Fibroblast of lung (primary cell): ENCODE measurements around the gene MAD2L1. TPM values are rescaled to one million over a fixed set of nuclear protein-coding genes. Genes with fewer than 3 reads are reported as not detected.

Source experiments
- DNase-seq, 2 donors: peaks; one replicate each; pipeline versions ENCODE4 v3.0.0 to v3.0.0-alpha.2; 2010; ENCODE audit warnings: low read depth in 2 of 2
- H2AFZ ChIP-seq: 2 replicates; pipeline ENCODE4 v1.5.1; 2012; ENCODE audit warnings: low read length, control low read depth, inconsistent platforms
- H3K27ac ChIP-seq: 2 replicates; pipeline ENCODE4 v1.5.1; 2011; ENCODE audit warnings: low read length, control low read depth; ENCODE audit not compliant: insufficient read depth
- H3K27me3 ChIP-seq: 2 replicates; pipeline ENCODE4 v1.5.1; 2011; ENCODE audit warnings: mild to moderate bottlenecking, low read length; ENCODE audit not compliant: control insufficient read depth, insufficient read depth
- H3K36me3 ChIP-seq: 2 replicates; pipeline ENCODE4 v1.5.1; 2011; ENCODE audit warnings: low read length; ENCODE audit not compliant: control insufficient read depth, insufficient read depth
- H3K4me1 ChIP-seq: 2 replicates; pipeline ENCODE4 v1.5.1; 2011; ENCODE audit warnings: low read length; ENCODE audit not compliant: control insufficient read depth, insufficient read depth; ENCODE audit errors: extremely low read depth
- H3K4me2 ChIP-seq: 2 replicates; pipeline ENCODE4 v1.5.1; 2011; ENCODE audit warnings: low read length, control low read depth; ENCODE audit not compliant: insufficient read depth; ENCODE audit errors: extremely low read depth
- H3K4me3 ChIP-seq, 4 experiments: fragments of 200-600 bp in 1 of 4; sonication (generic) in 1 of 4; replicated peaks in 1 of 4; 2 replicates each; pipeline ENCODE4 v1.5.1; 2011 to 2016; ENCODE audit warnings: low read length in 4 of 4, low read depth in 3 of 4, mild to moderate bottlenecking in 3 of 4, control low read depth in 2 of 4, inconsistent platforms in 1 of 4, mixed read lengths in 1 of 4; ENCODE audit not compliant: insufficient read depth in 1 of 4; ENCODE audit errors: control extremely low read depth in 1 of 4
- H3K79me2 ChIP-seq: 2 replicates; pipeline ENCODE4 v1.5.1; 2012; ENCODE audit warnings: mild to moderate bottlenecking, low read length, inconsistent platforms; ENCODE audit not compliant: control insufficient read depth, insufficient read depth
- H3K9ac ChIP-seq: 2 replicates; pipeline ENCODE4 v1.5.1; 2011; ENCODE audit warnings: mild to moderate bottlenecking, low read length, control low read depth; ENCODE audit not compliant: insufficient read depth
- H3K9me3 ChIP-seq: 2 replicates; pipeline ENCODE4 v1.5.1; 2012; ENCODE audit warnings: low read depth, low read length; ENCODE audit not compliant: control insufficient read depth, insufficient read depth
- H4K20me1 ChIP-seq: 2 replicates; pipeline ENCODE4 v1.5.1; 2011; ENCODE audit warnings: low read length; ENCODE audit not compliant: control insufficient read depth, insufficient read depth; ENCODE audit errors: extremely low read depth
- CTCF ChIP-seq, 2 donors: IDR thresholded peaks in 1 of 2; conservative IDR thresholded peaks in 1 of 2; 1 replicate in 1 of 2; 2 replicates in 1 of 2; pipeline ENCODE4 v1.5.1; 2011 to 2012; ENCODE audit warnings: low read length in 2 of 2, control low read depth in 1 of 2, inconsistent platforms in 1 of 2, low read depth in 1 of 2, mild to moderate bottlenecking in 1 of 2
- EZH2 ChIP-seq: IDR thresholded peaks from 2 replicates; pipeline ENCODE4 v1.5.1; 2012; ENCODE audit warnings: low read length, control low read depth, mild to moderate bottlenecking; ENCODE audit errors: missing control alignments
- polyA plus RNA-seq, 2 donors: library from polyadenylated mRNA; depleted of rRNA in 1 of 2; stranded (reverse) in 1 of 2; unstranded in 1 of 2; fragments of >200 nt; gene quantifications; 2 replicates each; pipeline ENCODE4 v1.2.1, GENCODE V29; 2011 to 2012; ENCODE audit warnings: missing spikeins in 1 of 2
- total RNA-seq: library from RNA; depleted of rRNA; stranded (reverse); fragments of >200 nt; gene quantifications from 2 replicates; pipeline ENCODE4 v1.2.1, GENCODE V29; 2014

Gene MAD2L1
- total and polyA plus RNA-seq, 2 donors (not counting 1 experiment from before 2014, with no cell fraction given) = 10.6 to 12.8 TPM

DNA sequence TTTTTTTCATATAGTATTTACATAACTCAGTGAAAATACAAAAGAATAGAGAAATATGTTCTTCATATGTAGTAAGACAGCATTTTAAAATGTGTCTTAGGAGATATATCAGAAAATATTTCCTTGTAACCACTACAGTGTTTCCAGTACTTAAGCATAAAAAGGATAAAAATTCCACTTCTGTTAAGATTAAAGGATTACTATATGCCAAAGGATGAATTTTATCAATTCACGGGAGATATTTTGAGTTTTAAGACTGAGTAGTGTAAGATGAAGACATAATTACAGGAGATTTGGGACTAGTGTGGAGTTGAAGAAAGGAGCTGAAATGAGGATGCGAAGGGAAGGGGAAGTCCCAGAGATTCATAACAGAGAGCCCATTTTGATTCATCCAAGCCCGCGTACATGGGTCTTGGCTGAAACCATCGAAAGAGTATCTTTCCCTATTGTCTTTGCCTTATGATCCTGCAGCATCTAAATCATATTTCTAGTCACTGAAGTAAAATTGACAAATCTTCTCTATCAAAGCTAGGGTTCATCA is 58.7 kb downstream of the MAD2L1 start:
- no peak for DNase-seq
- H3K4me2 ChIP-seq = no peak overlapping the region
- no peaks in the 10 kb centered on the region for H3K27me3 ChIP-seq
- H3K27ac ChIP-seq = no peak overlapping the region
- peaks cover 9% of the 10 kb centered on the region for H3K4me1 ChIP-seq
- H2AFZ ChIP-seq = no peak overlapping the region
- TF ChIP-seq CTCF (conservative IDR thresholded peaks at IDR 0.05 in 1 of 2, IDR thresholded peaks at IDR 0.05 in 1 of 2; ENCODE audit: low read depth in 1 of 2, low read length in 2 of 2) (no peak), EZH2 (no peak)
- H3K9me3 ChIP-seq = no peaks in the 10 kb centered on the region
- H3K9ac ChIP-seq = no peak overlapping the region
- H4K20me1 ChIP-seq = no peaks in the 10 kb centered on the region
- H3K36me3 ChIP-seq = no peaks in the 10 kb centered on the region
- no peak overlapping the region for H3K4me3 ChIP-seq
- no peaks in the 10 kb centered on the region for H3K79me2 ChIP-seq

DNA sequence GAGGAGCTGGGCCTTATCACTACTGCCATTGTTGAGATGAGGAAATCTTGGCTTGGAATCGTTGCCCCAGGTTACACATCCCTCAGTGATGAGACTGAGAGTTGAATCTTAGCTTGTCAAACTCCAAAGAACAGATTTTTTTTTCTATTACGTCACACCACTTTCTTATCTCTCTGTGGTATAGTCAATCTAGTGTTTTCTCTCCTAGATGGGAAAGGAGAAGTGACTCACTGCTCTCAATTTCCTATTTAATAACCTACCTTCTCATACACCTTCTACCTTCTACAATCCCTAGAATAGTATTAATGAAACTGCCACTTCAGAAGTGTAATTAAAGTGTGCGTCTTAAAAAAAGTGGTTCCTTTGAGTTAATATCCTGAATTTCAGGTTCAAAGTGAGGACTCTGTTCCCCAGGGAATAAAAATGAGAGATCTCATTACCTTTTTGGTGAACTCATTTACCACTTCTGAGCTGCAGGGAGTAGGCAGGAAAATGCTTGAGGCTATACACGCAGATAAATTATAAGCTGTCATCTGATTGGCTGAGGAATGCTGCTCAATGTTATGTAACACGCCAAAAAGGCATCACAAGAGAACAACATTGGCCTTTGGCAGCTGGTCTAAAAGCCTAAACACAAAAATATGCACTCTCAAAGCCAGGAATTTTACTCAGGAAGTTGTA is 59.3 kb downstream of the MAD2L1 start:
- Histone ChIP-seq H3K27me3 (no peaks in the 10 kb centered on the region), H3K4me3 (no peak overlapping the region), H4K20me1 (no peaks in the 10 kb centered on the region), H3K9ac (no peak overlapping the region), H3K4me2 (peak overlapping the region; percentile 15), H3K4me1 (peaks cover 9% of the 10 kb centered on the region), H2AFZ (no peak overlapping the region), H3K27ac (peak overlapping the region; percentile 45), H3K79me2 (no peaks in the 10 kb centered on the region), H3K9me3 (no peaks in the 10 kb centered on the region), H3K36me3 (no peaks in the 10 kb centered on the region)
- TF ChIP-seq EZH2 = no peak
- TF ChIP-seq CTCF (conservative IDR thresholded peaks at IDR 0.05 in 1 of 2, IDR thresholded peaks at IDR 0.05 in 1 of 2; ENCODE audit: low read depth in 1 of 2, low read length in 2 of 2) = no peak
- DNase-seq = peak; percentile 78 to 81
